ENCODE results near the gene DCC. TPM values are rescaled to one million over a fixed set of nuclear protein-coding genes. Genes with fewer than 3 reads are reported as not detected.

DCC gene
- total RNA-seq, 4 donors from 2014 or later: 0.13 TPM; not detected in 3

GRCh38 chr18:52370841-52371240 is 30.8 kb downstream of the DCC start:
- no peak overlapping the region for H3K4me3 ChIP-seq (ENCODE audit: low read depth, poor library complexity, severe bottlenecking)
- TF ChIP-seq CTCF (IDR thresholded peaks at IDR 0.05): no peak
- TF ChIP-seq POLR2A (IDR thresholded peaks at IDR 0.05): no peak
- intact Hi-C loops (cut with DNase I; ENCODE audit: low total_unique reads): no loop called here
- 84 to 96% methylated on average over 2 of the region's 2 CpGs for WGBS, 2 donors
- DNase-seq (ENCODE audit: low spot score in 2 of 2): no peak

GRCh38 chr18:52376104-52376503 is 36.1 kb downstream of the DCC start:
- H3K4me3 ChIP-seq (ENCODE audit: low read depth, poor library complexity, severe bottlenecking): no peak overlapping the region
- TF ChIP-seq CTCF (IDR thresholded peaks at IDR 0.05): no peak
- TF ChIP-seq POLR2A (IDR thresholded peaks at IDR 0.05): no peak
- DNase-seq (ENCODE audit: low spot score in 2 of 2): no peak
- intact Hi-C loops (cut with DNase I; ENCODE audit: low total_unique reads): no loop called here
- WGBS, 2 donors: 44 to 62% methylated on average over 1 of the region's 1 CpG

- intact Hi-C loops (cut with DNase I; ENCODE audit: low total_unique reads): no loop called here
- no peak for DNase-seq (ENCODE audit: low spot score in 2 of 2)
- TF ChIP-seq POLR2A (IDR thresholded peaks at IDR 0.05): no peak
- H3K4me3 ChIP-seq (ENCODE audit: low read depth, poor library complexity, severe bottlenecking): no peak overlapping the region
Observed at GRCh38 chr18:52377094-52377493, 37.1 kb downstream of the DCC start.

GRCh38 chr18:52386306-52386705 is 46.3 kb downstream of the DCC start:
- intact Hi-C loops (cut with DNase I; ENCODE audit: low total_unique reads): no loop called here
- TF ChIP-seq CTCF (IDR thresholded peaks at IDR 0.05) (no peak), POLR2A (IDR thresholded peaks at IDR 0.05) (no peak)
- no peak for DNase-seq (ENCODE audit: low spot score in 2 of 2)
- no peak overlapping the region for H3K4me3 ChIP-seq (ENCODE audit: low read depth, poor library complexity, severe bottlenecking)

GRCh38 chr18:52387175-52387574 is 47.2 kb downstream of the DCC start:
- DNase-seq (ENCODE audit: low spot score in 2 of 2): no peak
- 70 to 78% methylated on average over 3 of the region's 3 CpGs for WGBS, 2 donors
- TF ChIP-seq POLR2A (IDR thresholded peaks at IDR 0.05): no peak
- TF ChIP-seq CTCF (IDR thresholded peaks at IDR 0.05): no peak
- intact Hi-C loops (cut with DNase I; ENCODE audit: low total_unique reads): no loop called here
- no peak overlapping the region for H3K4me3 ChIP-seq (ENCODE audit: low read depth, poor library complexity, severe bottlenecking)

GRCh38 chr18:52391810-52392559 is 52.0 kb downstream of the DCC start:
- no peak overlapping the region for H3K4me3 ChIP-seq (ENCODE audit: low read depth, poor library complexity, severe bottlenecking)
- intact Hi-C loops (cut with DNase I; ENCODE audit: low total_unique reads): no loop called here
- 76 to 81% methylated on average over 9 of the region's 9 CpGs for WGBS, 2 donors
- TF ChIP-seq POLR2A (IDR thresholded peaks at IDR 0.05) (no peak), CTCF (IDR thresholded peaks at IDR 0.05) (no peak)
- DNase-seq (ENCODE audit: low spot score in 2 of 2): no peak
